GM21723 (cell line): ENCODE data around the gene SUSD6.
"Not testable (repeated sequence)": the region's sequence is repeated elsewhere in the genome, so short reads cannot be mapped to it uniquely, and the experiment has no call there.

Experiments used
- ATAC-seq: cut with Tn5 transposase; IDR thresholded peaks from one replicate; pipeline ENCODE4 v1.9.1; 2021; ENCODE audit warnings: mild to moderate bottlenecking, moderate library complexity; ENCODE audit not compliant: unreplicated experiment

SUSD6 gene

DNA sequence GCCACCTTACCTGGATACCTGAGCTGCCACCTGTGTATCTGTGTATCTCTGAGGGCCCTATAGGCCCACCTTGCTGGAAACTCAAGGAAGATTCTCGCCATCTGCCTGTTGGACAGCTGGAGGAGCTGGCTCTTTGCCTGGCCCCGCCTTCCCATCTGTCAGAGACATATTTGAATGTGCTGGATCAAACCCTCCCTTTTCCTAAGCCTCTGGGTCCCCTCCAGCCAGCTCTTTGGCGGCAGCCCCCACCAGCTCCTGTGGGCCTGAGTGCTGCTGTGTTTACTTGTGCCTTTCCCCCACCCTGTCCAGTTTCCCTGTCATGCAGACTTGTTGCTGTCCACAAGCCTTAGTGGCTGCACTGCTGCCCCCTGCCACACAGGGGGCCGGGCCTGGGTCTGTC, 99.7 kb downstream of the SUSD6 start:
- no peak for ATAC-seq

DNA sequence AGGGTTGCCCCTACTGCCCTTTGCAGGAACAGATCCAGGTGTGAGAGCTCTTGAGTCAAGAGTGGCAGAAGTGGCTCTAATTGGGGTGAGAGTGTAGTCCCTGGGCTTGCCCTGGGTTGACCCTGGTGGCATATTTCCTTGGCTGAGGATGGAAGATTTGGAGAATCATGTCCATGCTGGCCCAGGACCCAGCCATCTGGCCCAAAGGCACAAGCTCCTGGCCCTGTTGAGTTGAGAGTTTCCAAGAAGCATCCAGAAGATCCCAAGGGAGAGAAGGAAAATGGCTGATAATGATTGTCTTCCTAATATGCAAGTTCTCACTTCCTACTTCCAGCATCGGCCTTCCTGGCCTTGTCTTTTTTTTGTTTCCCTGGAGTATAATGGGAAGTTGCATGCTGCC, 100.1 kb downstream of the SUSD6 start:
- no peak for ATAC-seq

- ATAC-seq: no peak
Observed at GRCh38 chr14:69711881-69712560, 100.6 kb downstream of the SUSD6 start.

- ATAC-seq: no peak
Observed at GRCh38 chr14:69712599-69713088, 101.2 kb downstream of the SUSD6 start.

- ATAC-seq: no peak
Observed at GRCh38 chr14:69713209-69713781, 101.9 kb downstream of the SUSD6 start.

- ATAC-seq: no peak
Observed at GRCh38 chr14:69713993-69714679, 102.7 kb downstream of the SUSD6 start.

- ATAC-seq: no peak
Observed at GRCh38 chr14:69715725-69716477, 104.5 kb downstream of the SUSD6 start.

DNA sequence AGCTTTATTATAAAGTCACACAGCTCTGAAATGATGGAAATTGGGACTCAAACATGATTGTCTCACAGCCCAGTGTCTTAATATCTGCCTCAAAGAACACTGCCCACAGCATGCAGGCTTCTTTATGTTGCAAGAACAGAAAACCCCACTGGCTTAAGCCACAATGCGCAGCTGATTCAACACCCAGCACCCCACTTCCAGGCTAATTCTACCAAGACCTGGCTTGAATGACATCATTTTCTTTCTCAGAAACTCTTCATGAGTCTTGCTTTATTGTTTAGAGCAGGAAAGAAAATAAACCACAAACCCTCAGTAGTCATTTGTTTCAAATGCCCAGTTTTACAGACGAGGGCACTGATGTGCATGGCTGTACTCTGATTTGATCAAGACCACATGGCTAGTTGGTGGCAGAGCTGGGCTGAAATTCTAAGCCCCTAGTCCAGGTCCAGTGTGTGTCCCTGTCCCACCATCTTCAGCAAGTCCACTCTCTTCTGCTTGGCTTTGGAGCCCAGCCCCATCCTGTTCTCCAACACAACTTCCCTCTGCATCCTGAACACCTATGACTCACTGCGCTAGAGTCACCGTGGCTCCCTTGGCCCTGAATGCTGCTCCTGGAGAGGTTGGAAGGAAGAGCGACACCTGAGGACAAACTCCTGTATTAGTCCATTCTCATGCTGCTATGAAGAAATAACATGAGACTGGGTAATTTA, 105.2 kb downstream of the SUSD6 start:
- no peak for ATAC-seq

DNA sequence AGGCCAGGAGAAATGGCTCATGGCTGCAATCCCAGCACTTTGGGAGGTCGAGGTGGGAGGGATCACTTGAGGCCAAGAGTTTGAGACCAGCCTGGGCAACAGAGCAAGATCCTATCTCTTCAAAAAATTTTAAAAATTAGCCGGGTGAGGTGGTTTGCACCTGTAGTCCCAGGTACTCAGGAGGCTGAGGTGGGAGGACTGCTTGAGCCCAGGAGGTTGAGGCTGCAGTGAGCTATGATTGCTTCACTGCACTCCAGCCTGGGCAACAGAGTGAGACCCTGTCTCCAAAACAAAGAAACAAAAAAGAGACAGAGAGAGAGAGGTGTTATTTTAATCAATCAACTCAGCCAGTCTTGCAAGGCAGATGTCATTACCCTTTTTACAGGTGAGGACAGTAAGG, 107.2 kb downstream of the SUSD6 start:
- ATAC-seq: not testable (repeated sequence)

DNA sequence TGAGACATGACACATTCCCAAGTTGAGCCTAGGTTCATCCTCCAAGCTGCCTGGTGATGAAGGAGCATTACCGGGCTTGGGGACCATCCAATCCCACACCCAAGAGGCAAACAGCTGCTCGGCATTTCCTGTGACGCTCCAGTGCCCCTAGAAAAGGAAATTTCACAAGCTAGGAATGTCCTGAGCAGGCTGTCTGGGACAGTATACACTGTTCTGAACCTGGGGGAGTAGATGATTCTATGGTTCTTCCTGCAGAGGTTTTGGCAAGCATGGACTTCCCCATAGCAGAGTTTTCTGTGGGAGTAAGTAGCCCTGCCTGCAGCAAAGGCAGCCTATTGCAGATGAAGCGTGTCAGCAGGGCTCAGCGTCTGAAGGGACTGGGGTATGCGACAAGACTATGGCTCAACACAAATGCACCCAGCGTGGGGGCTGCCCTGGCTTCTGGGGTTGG, 108.1 kb downstream of the SUSD6 start:
- no peak for ATAC-seq

- ATAC-seq: no peak
Observed at GRCh38 chr14:69720912-69721311, 109.5 kb downstream of the SUSD6 start.

DNA sequence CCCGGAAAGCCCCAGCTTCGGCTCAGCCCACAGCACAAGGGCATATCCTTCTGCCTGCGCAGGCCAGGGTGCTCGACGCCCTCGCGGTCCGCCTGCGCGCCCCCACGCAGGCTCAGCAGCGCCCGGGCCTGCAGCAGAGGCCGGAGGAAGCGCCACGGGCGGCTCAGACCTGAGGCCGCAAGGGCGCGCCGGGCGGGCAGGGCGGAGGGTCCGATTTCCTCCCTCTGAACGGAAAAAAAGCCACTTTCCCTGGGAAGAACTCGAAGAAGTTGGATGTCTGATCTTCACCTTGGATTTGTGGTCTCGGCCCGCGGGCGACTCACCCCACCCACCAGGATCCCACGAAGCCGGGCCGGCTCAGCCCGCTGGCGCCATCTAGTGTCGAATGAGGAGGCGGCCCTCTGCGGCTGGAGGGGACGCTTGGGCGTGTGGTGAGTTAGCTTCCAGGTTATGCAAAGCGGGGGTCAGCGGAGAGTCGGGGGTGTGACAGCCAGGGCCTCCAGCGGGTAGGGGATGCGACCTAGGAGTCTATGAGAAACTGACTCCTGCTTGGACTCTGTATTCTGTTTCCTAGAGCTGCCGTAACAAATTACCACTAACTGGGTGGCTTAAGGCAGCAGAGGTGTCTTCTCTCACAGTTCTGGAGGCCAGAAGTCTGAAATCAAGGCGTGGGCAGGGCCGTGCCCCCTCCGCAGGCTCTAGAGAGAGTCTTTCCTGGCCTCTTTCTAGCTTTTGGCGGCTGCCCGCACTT, 115.5 kb downstream of the SUSD6 start:
- peak; percentile 90 for ATAC-seq

GRCh38 chr14:69727860-69728259, 116.5 kb downstream of the SUSD6 start:
- ATAC-seq: no peak

GRCh38 chr14:69731919-69732598, 120.7 kb downstream of the SUSD6 start:
- not testable (repeated sequence) for ATAC-seq

DNA sequence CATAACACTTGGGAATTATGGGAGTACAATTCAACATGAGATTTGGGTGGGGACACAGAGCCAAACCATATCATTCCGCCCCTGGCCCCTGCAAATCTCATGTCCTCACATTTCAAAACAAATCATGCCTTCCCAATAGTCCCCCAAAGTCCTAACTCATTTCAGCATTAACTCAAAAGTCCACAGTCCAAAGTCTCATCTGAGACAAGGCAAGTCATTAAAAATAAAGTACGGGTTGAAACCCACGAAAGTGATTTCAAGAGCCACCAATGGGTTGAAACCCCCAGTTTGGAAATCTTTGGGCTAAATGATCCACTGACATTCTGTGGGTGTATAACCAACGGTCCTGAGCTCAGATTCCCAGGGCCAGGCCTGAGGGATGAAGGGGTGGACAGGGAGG, 125.0 kb downstream of the SUSD6 start:
- ATAC-seq: not testable (repeated sequence)

DNA sequence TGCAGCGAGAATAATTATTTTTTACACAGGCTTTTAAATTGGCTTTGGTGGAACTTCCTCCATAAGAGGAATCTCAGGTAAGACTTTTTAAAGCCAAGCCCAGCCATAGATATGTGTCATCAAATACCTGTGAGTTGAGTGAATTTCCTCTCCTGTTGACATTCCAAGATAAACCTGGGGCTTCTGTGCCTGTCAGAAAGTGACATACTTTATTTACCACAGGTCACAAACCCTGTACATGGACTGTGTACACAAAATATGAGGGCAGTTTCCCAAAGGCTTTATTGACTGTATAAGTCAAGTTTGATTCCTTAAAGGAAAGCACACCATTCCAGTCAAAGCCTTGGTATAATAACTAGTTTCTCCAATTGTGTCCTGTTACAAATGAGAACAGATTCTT, 129.7 kb downstream of the SUSD6 start:
- no peak for ATAC-seq

- no peak for ATAC-seq
Observed at GRCh38 chr14:69749956-69750355, 138.6 kb downstream of the SUSD6 start.

- ATAC-seq: no peak
Observed at GRCh38 chr14:69750495-69750894, 139.1 kb downstream of the SUSD6 start.

GRCh38 chr14:69752773-69753172, 141.4 kb downstream of the SUSD6 start:
- no peak for ATAC-seq
